ENCODE data around the gene SCAF4. TPM values are rescaled to one million over a fixed set of nuclear protein-coding genes. Genes with fewer than 3 reads are reported as not detected.

SCAF4 gene
- total and polyA plus RNA-seq, 2 donors (not counting 1 experiment from before 2014, with no cell fraction given) = 42.3 to 110 TPM

DNA sequence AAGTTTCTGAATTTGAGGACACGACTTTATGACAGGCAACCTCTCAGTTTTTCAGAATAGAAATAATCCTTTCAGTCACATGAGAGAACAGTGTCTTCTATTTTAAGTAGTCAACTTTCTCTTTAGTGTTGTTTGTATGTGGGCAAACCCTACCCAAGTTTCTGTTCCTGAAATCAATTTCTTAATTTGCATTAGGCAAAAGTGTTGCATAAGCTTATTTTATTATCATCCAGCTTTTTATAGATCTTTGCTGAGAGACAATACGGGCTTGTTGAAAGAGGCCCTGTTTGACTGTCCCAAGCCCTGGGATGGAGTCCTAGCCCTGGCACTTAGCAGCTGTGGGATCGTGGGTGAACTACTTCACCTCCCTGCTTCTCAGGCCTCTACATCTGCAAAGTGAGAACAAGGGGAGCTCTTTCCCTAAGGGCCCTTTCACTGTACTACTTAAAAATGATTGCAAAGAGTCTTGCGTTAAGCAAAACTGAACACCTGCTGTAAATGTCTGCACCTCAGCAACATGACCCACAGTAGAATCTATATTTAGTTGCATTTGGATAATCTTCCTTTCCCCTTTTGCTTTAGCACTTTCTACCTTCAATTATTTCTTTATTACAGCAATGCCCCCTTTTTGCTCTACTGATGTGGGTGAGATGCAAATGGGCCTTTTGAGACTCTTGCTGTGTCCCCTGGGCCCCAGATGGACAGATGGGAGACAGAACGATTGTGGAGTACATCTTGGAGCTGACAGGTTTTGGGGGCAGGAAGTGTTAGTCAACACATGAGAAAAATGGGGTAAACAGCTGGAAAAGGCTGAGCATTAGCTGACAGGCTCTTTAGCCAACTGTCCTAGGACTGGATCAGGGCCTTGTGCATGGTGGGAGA lies 41.0 kb upstream of the SCAF4 start:
- Histone ChIP-seq H3K4me2 (replicated peaks; ENCODE audit: low read depth, low read length, poor library complexity, severe bottlenecking) (peak overlapping the region; percentile 64), H3K36me3 (replicated peaks in 1 of 2; ENCODE audit: control extremely low read depth in 1 of 2, control insufficient read depth in 1 of 2, extremely low read depth in 1 of 2, insufficient read depth in 2 of 2, low read length in 1 of 2) (no peaks in the 10 kb centered on the region), H4K20me1 (ENCODE audit: control insufficient read depth, insufficient read depth, low read length, poor library complexity, severe bottlenecking) (no peaks in the 10 kb centered on the region), H2AFZ (ENCODE audit: insufficient read depth, low read depth, low read length, poor library complexity, severe bottlenecking) (peak overlapping the region; percentile 74), H3K27me3 (replicated peaks in 1 of 4; ENCODE audit: control extremely low read depth in 1 of 4, control insufficient read depth in 3 of 4, insufficient read depth in 4 of 4, low read length in 3 of 4) (no peaks in the 10 kb centered on the region), H3K9me3 (ENCODE audit: control extremely low read depth in 1 of 3, control insufficient read depth in 2 of 3, insufficient read depth in 1 of 3, low read length in 2 of 3) (peaks cover 0 to 3% (median 0%) of the 10 kb centered on the region in 3 donors), H3K79me2 (ENCODE audit: control insufficient read depth, insufficient read depth, low read length) (peaks cover 11% of the 10 kb centered on the region), H3K9ac (ENCODE audit: low read length) (peak overlapping the region; percentile 34), H3K27ac (ENCODE audit: low read length in 2 of 2) (peak overlapping the region; percentile 94 to 96), H3K4me1 (ENCODE audit: control insufficient read depth in 2 of 2, insufficient read depth in 2 of 2, low read length in 2 of 2) (peaks cover 51 to 53% of the 10 kb centered on the region in 2 donors), H3K4me3 (ENCODE audit: control extremely low read depth in 1 of 5, extremely low read depth in 1 of 5, insufficient read depth in 1 of 5, low read depth in 2 of 5, low read length in 4 of 5) (peak overlapping the region in 3 of 5 experiments; percentile 6 to 34 (median 20))
- DNase-seq = peak; percentile 82
- POLR2A ChIA-PET = interaction anchor here (0.5 to 3.6 kb wide), 6 partner anchors 15 to 942 kb away, joined by 3 to 25 read pairs (median 4); partner anchors contain the start of gene SCAF4
- no peaks in the 10 kb centered on the region for H3K27me3 Mint-ChIP-seq
- intact Hi-C loops (cut with micrococcal nuclease) = loop anchor here (1.0 to 10.0 kb wide), 6 partner anchors 41 to 939 kb away; partner anchors contain the start of genes CFAP298, MIS18A, SCAF4 and SOD1
- H3K27ac Mint-ChIP-seq = peak overlapping the region; percentile 94
- CTCF ChIA-PET = interaction anchor here (0.7 to 2.5 kb wide), 14 partner anchors 9 to 828 kb away, joined by 3 to 12 read pairs (median 4); partner anchors contain the start of gene SCAF4
- peak; percentile 85 for ATAC-seq (ENCODE audit: low read depth)
- H3K4me3 Mint-ChIP-seq = peak overlapping the region; percentile 64
- WGBS (ENCODE audit: insufficient coverage) = 0% methylated on average over 1 of the region's 5 CpGs
- TF ChIP-seq EZH2 (IDR thresholded peaks at IDR 0.05; ENCODE audit: borderline replicate concordance, insufficient read depth, low read depth, low read length, poor library complexity, severe bottlenecking) (no peak), CTCF (IDR thresholded peaks at IDR 0.05) (no peak)
- H3K9me3 Mint-ChIP-seq (ENCODE audit: insufficient read depth) = no peaks in the 10 kb centered on the region
- peaks cover 51% of the 10 kb centered on the region for H3K4me1 Mint-ChIP-seq
